Upper lobe of left lung (tissue), 4 donors: ENCODE measurements around the gene FXYD5.

Source experiments
- CTCF ChIP-seq, 6 experiments: fragments of 450-650 bp in 4 of 6; fragments of 200-600 bp in 2 of 6; sonication (generic) in 2 of 6; IDR thresholded peaks; one replicate each; pipeline ENCODE4 v1.5.1; 2016 to 2019; ENCODE audit warnings: antibody characterized with exemption in 6 of 6
- EP300 ChIP-seq, 4 donors: sonication (generic); formaldehyde crosslinking; IDR thresholded peaks; one replicate each; pipeline ENCODE4 v1.5.1; 2017; ENCODE audit warnings: antibody characterized with exemption in 4 of 4, control low read depth in 2 of 4
- POLR2A ChIP-seq, 4 donors: fragments of 450-650 bp; IDR thresholded peaks; one replicate each; pipeline ENCODE4 v1.5.1; 2016 to 2017; ENCODE audit warnings: antibody characterized with exemption in 4 of 4, mild to moderate bottlenecking in 2 of 4
- POLR2AphosphoS5 ChIP-seq, 2 donors: sonication (generic); formaldehyde crosslinking; IDR thresholded peaks; one replicate each; pipeline ENCODE4 v1.5.1; 2017; ENCODE audit warnings: antibody characterized with exemption in 2 of 2

GRCh38 chr19:35184267-35184666 is 29.7 kb downstream of the FXYD5 start:
- TF ChIP-seq POLR2A (IDR thresholded peaks at IDR 0.05) (no peak), CTCF (IDR thresholded peaks at IDR 0.05) (no peak), POLR2AphosphoS5 (IDR thresholded peaks at IDR 0.05) (no peak), EP300 (IDR thresholded peaks at IDR 0.05) (no peak)
